Hepatocyte (in vitro differentiated cells): Measurements from ENCODE around the gene CNRIP1. TPM values are rescaled to one million over a fixed set of nuclear protein-coding genes. Genes with fewer than 3 reads are reported as not detected.
A peak's percentile ranks its signal among the peaks of the same experiment; 100 is the strongest.

ENCODE experiments used
- DNase-seq: peaks from one replicate; pipeline ENCODE4 v3.0.0-alpha.2; 2016; ENCODE audit warnings: low spot score
- H2AFZ ChIP-seq: fragments of 200-600 bp; sonication (generic); 2 replicates; pipeline ENCODE4 v1.6.0; 2016; ENCODE audit warnings: antibody characterized with exemption, mild to moderate bottlenecking
- H3K27ac ChIP-seq: fragments of 200-600 bp; sonication (generic); 2 replicates; pipeline ENCODE4 v1.5.1; 2016; ENCODE audit warnings: mild to moderate bottlenecking
- H3K27me3 ChIP-seq: fragments of 200-600 bp; sonication (generic); 2 replicates; pipeline ENCODE4 v1.6.1; 2016
- H3K36me3 ChIP-seq: fragments of 200-600 bp; sonication (generic); replicated peaks from 2 replicates; pipeline ENCODE4 v1.5.1; 2016; ENCODE audit warnings: low read depth; ENCODE audit not compliant: insufficient read depth
- H3K4me1 ChIP-seq: fragments of 200-600 bp; sonication (generic); 2 replicates; pipeline ENCODE4 v1.5.1; 2016; ENCODE audit warnings: mild to moderate bottlenecking, moderate library complexity; ENCODE audit not compliant: insufficient read depth
- H3K4me2 ChIP-seq: fragments of 200-600 bp; sonication (generic); 2 replicates; pipeline ENCODE4 v1.6.0; 2016
- H3K4me3 ChIP-seq: fragments of 200-600 bp; sonication (generic); 2 replicates; pipeline ENCODE4 v1.5.1; 2016; ENCODE audit warnings: mild to moderate bottlenecking
- H3K79me2 ChIP-seq: fragments of 200-600 bp; sonication (generic); 2 replicates; pipeline ENCODE4 v1.6.0; 2017; ENCODE audit warnings: mild to moderate bottlenecking
- H3K9me2 ChIP-seq: fragments of 200-600 bp; sonication (generic); replicated peaks from 2 replicates; pipeline ENCODE4 v1.6.0; 2017; ENCODE audit warnings: mild to moderate bottlenecking; ENCODE audit not compliant: insufficient read depth
- H3K9me3 ChIP-seq: fragments of 200-600 bp; sonication (generic); 2 replicates; pipeline ENCODE4 v1.5.1; 2016; ENCODE audit warnings: low read depth, mild to moderate bottlenecking
- H4K20me1 ChIP-seq: fragments of 200-600 bp; sonication (generic); 2 replicates; pipeline ENCODE4 v1.6.0; 2016; ENCODE audit warnings: mild to moderate bottlenecking; ENCODE audit not compliant: insufficient read depth, poor library complexity, severe bottlenecking
- EZH2 ChIP-seq: fragments of 200-600 bp; sonication (generic); IDR thresholded peaks from 2 replicates; pipeline ENCODE4 v1.6.1; 2016; ENCODE audit warnings: antibody characterized with exemption, mild to moderate bottlenecking, borderline replicate concordance
- EZH2phosphoT487 ChIP-seq: fragments of 200-600 bp; sonication (generic); IDR thresholded peaks from one replicate; pipeline ENCODE4 v1.6.1; 2018; ENCODE audit warnings: antibody characterized with exemption, mild to moderate bottlenecking, low read depth, moderate library complexity; ENCODE audit not compliant: unreplicated experiment, severe bottlenecking
- WGBS: methylation state at CpG from one replicate; pipeline ENCODE4 v1.1.6; 2016; ENCODE audit warnings: low lambda C conversion rate; ENCODE audit errors: missing lambda C conversion rate; 5-methylcytosine and 5-hydroxymethylcytosine counted together
- polyA plus RNA-seq: library from polyadenylated mRNA; unstranded; fragments of >200 nt; fragmentation: Nextera tagmentation; extraction: Ambion mirVana; gene quantifications from 2 replicates; pipeline ENCODE4 v1.2.1, GENCODE V29; 2016
- total RNA-seq: library from RNA; depleted of rRNA; stranded (reverse); fragments of >200 nt; gene quantifications from 2 replicates; pipeline ENCODE4 v1.2.3, GENCODE V29; 2014
- TF ChIP-seq, protein P1 (sequence below): fragments of 200-600 bp; sonication (generic); IDR thresholded peaks from 2 replicates; pipeline ENCODE4 v1.5.1; 2016; ENCODE audit warnings: antibody characterized with exemption, mild to moderate bottlenecking; ENCODE audit not compliant: poor library complexity

The CNRIP1 gene
- total and polyA plus RNA-seq, 2 experiments from 2014 or later, result 3.1 to 5.8 TPM

DNA sequence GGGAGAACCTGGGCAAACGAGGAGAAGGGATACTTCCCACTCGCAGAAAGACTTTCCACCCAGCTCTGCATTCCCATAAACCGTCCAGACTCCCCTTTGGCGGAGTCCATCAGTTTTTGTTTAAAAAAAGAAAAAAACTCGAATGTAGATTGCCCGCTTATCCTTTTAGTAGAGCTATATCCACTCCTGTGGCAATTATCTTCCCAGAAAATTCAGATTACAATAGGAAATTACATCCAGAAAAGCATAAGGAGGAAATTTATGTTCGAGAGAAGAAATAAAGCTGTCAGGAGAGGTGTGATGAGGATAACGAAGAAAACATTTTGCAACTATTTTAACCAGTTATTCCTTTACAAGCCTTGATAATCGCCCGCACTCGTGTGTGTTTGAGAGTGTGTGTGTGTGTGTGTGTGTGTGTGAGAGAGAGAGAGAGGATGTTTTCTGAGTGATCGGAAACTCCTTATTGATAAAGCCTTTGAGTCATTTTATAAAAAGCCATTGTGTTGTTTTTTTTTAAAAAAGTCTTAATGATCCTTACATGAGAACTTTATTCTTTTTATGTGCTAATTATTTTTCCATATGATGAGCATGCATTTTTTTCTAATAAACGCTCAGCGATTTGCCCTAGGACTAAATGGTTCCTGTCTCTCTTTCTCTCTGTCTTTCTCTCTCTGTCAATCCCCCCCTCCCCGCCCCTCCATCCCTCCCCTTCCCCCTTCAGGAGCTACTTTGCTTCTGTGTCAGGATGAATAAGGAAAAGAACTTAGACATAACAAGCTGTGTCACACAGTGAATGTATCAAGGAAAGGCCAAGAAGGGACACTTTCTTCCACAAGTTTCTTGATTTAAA, 66.3 kb downstream of the CNRIP1 start:
- H3K27ac ChIP-seq, result peak overlapping the region; percentile 98
- DNase-seq, result peak; percentile 52
- H3K4me2 ChIP-seq, result peak overlapping the region; percentile 89
- TF ChIP-seq EZH2phosphoT487, result no peak
- no peak for TF ChIP-seq EZH2
- TF ChIP-seq, protein P1, sequence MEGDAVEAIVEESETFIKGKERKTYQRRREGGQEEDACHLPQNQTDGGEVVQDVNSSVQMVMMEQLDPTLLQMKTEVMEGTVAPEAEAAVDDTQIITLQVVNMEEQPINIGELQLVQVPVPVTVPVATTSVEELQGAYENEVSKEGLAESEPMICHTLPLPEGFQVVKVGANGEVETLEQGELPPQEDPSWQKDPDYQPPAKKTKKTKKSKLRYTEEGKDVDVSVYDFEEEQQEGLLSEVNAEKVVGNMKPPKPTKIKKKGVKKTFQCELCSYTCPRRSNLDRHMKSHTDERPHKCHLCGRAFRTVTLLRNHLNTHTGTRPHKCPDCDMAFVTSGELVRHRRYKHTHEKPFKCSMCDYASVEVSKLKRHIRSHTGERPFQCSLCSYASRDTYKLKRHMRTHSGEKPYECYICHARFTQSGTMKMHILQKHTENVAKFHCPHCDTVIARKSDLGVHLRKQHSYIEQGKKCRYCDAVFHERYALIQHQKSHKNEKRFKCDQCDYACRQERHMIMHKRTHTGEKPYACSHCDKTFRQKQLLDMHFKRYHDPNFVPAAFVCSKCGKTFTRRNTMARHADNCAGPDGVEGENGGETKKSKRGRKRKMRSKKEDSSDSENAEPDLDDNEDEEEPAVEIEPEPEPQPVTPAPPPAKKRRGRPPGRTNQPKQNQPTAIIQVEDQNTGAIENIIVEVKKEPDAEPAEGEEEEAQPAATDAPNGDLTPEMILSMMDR, result no peak
- H3K9me3 ChIP-seq, result no peaks in the 10 kb centered on the region
- 2% methylated on average over 15 of the region's 15 CpGs for WGBS
- H4K20me1 ChIP-seq, result peaks cover 25% of the 10 kb centered on the region
- H3K4me3 ChIP-seq, result peak overlapping the region; percentile 67
- no peaks in the 10 kb centered on the region for H3K27me3 ChIP-seq
- no peaks in the 10 kb centered on the region for H3K36me3 ChIP-seq
- H3K79me2 ChIP-seq, result peaks cover 40% of the 10 kb centered on the region
- no peaks in the 10 kb centered on the region for H3K9me2 ChIP-seq
- peaks cover 26% of the 10 kb centered on the region for H3K4me1 ChIP-seq
- peak overlapping the region; percentile 97 for H2AFZ ChIP-seq

DNA sequence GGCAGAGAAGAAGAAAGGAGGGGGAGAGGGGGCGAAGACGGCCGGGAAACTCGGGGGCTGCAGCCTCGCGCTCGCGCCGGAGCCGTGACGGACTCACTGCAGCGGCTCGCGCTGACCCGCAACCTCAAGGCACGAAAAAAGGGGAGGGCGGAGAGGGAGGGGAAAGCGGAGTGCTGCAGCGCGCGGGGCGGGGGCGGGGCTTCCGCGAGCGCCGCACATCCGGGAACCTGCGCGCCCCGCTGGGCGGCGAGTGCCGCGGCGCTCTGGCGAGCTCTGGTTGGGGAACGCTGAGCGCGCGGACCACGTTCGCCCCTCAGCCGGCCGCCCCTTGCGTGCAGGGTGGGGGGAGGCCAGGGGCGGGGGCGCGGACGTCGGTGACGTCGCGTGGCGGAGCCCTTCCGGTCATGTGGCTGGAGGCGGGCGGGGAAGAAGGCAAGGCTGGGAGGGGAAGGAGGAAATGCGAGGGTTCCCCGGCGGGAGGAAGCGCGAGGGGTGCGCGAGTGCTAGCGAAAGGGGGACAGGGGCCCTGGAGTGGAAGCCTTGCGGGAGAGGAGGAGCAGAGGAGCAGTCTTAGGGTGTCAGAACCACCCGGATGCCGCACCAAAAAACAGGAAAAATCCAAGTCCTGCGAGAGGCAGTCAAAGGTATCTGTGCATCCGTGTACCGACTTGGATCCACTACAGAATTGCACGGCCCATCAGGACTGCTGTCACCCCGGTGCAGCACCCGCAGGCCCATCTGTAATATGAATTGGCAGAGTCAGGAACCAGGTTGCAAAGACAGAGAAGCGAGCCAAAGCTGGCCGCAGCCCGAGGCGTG, 67.1 kb downstream of the CNRIP1 start, which contains the start of gene PPP3R1:
TSS of gene PPP3R1 (minus strand) at position 133 of the 819 bp plus-strand sequence. CDS start 405 bp downstream, outside the sequence.
- Histone ChIP-seq H3K9me2 (no peaks in the 10 kb centered on the region), H3K27me3 (no peaks in the 10 kb centered on the region), H3K4me1 (peaks cover 31% of the 10 kb centered on the region), H3K4me2 (peak within 1 kb of the TSS; percentile 89), H3K4me3 (peak within 1 kb of the TSS; percentile 95), H3K36me3 (no peaks in the 10 kb centered on the region), H3K9me3 (no peaks in the 10 kb centered on the region), H3K27ac (peak within 1 kb of the TSS; percentile 98), H4K20me1 (peaks cover 33% of the 10 kb centered on the region), H2AFZ (peak within 1 kb of the TSS; percentile 97), H3K79me2 (peaks cover 48% of the 10 kb centered on the region)
- TF ChIP-seq, protein P1, result no peak
- TF ChIP-seq EZH2 (no peak), EZH2phosphoT487 (no peak)
- WGBS, result under 1% methylated on average over 29 of the region's 79 CpGs
- peak; percentile 98 for DNase-seq

GRCh38 chr2:68251855-68252399, 67.8 kb downstream of the CNRIP1 start:
- no peak for TF ChIP-seq EZH2phosphoT487
- TF ChIP-seq EZH2, result no peak
- TF ChIP-seq, protein P1, result no peak
- H2AFZ ChIP-seq, result no peak overlapping the region
- H3K9me3 ChIP-seq, result no peaks in the 10 kb centered on the region
- H3K36me3 ChIP-seq, result no peaks in the 10 kb centered on the region
- H3K27me3 ChIP-seq, result no peaks in the 10 kb centered on the region
- H4K20me1 ChIP-seq, result peaks cover 40% of the 10 kb centered on the region
- peak overlapping the region; percentile 95 for H3K4me3 ChIP-seq
- peaks cover 55% of the 10 kb centered on the region for H3K79me2 ChIP-seq
- WGBS, result under 1% methylated on average over 24 of the region's 78 CpGs
- H3K27ac ChIP-seq, result peak overlapping the region; percentile 98
- no peaks in the 10 kb centered on the region for H3K9me2 ChIP-seq
- peak; percentile 72 for DNase-seq
- peak overlapping the region; percentile 85 for H3K4me2 ChIP-seq
- H3K4me1 ChIP-seq, result peaks cover 31% of the 10 kb centered on the region
